OCI-LY7 (cell line): ENCODE data around the gene MACROD2.

Source experiments
- EZH2phosphoT487 ChIP-seq: fragments of 200-600 bp; sonication (generic); IDR thresholded peaks from 2 replicates; pipeline ENCODE4 v1.6.1; 2018; ENCODE audit warnings: low read depth, borderline replicate concordance, mild to moderate bottlenecking, mixed run types, antibody characterized with exemption, low read length, moderate library complexity, mixed read lengths
- TF ChIP-seq, protein P1 (sequence below): fragments of 200-600 bp; sonication (generic); conservative IDR thresholded peaks from 2 replicates; pipeline ENCODE4 v1.5.1; 2014; ENCODE audit warnings: mild to moderate bottlenecking, antibody characterized with exemption, low read length, moderate library complexity, mixed read lengths

GRCh38 chr20:14583413-14583812 is 588.1 kb downstream of the MACROD2 start:
- TF ChIP-seq, protein P1, sequence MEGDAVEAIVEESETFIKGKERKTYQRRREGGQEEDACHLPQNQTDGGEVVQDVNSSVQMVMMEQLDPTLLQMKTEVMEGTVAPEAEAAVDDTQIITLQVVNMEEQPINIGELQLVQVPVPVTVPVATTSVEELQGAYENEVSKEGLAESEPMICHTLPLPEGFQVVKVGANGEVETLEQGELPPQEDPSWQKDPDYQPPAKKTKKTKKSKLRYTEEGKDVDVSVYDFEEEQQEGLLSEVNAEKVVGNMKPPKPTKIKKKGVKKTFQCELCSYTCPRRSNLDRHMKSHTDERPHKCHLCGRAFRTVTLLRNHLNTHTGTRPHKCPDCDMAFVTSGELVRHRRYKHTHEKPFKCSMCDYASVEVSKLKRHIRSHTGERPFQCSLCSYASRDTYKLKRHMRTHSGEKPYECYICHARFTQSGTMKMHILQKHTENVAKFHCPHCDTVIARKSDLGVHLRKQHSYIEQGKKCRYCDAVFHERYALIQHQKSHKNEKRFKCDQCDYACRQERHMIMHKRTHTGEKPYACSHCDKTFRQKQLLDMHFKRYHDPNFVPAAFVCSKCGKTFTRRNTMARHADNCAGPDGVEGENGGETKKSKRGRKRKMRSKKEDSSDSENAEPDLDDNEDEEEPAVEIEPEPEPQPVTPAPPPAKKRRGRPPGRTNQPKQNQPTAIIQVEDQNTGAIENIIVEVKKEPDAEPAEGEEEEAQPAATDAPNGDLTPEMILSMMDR, result no peak
- no peak for TF ChIP-seq EZH2phosphoT487
